ENCODE data around the gene MDC1.

GRCh38 chr6:30725713-30726505, 8.8 kb upstream of the MDC1 start:
- TF ChIP-seq, protein P1, sequence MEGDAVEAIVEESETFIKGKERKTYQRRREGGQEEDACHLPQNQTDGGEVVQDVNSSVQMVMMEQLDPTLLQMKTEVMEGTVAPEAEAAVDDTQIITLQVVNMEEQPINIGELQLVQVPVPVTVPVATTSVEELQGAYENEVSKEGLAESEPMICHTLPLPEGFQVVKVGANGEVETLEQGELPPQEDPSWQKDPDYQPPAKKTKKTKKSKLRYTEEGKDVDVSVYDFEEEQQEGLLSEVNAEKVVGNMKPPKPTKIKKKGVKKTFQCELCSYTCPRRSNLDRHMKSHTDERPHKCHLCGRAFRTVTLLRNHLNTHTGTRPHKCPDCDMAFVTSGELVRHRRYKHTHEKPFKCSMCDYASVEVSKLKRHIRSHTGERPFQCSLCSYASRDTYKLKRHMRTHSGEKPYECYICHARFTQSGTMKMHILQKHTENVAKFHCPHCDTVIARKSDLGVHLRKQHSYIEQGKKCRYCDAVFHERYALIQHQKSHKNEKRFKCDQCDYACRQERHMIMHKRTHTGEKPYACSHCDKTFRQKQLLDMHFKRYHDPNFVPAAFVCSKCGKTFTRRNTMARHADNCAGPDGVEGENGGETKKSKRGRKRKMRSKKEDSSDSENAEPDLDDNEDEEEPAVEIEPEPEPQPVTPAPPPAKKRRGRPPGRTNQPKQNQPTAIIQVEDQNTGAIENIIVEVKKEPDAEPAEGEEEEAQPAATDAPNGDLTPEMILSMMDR (IDR thresholded peaks at IDR 0.05): no peak
- no peak for TF ChIP-seq POLR2A (IDR thresholded peaks at IDR 0.05)
